ENCODE data around the gene DPH5. TPM values are rescaled to one million over a fixed set of nuclear protein-coding genes. Genes with fewer than 3 reads are reported as not detected.
"Not testable (repeated sequence)": the region's sequence is repeated elsewhere in the genome, so short reads cannot be mapped to it uniquely, and the experiment has no call there.

DPH5 gene
- total RNA-seq, 1 donor from 2014 or later: 37.5 TPM

- H3K4me3 Mint-ChIP-seq: no peak overlapping the region
- peak overlapping the region; percentile 40 for H3K27ac Mint-ChIP-seq
- no peaks in the 10 kb centered on the region for H3K27me3 Mint-ChIP-seq
- peaks cover 10% of the 10 kb centered on the region for H3K9me3 Mint-ChIP-seq
- peaks cover 41% of the 10 kb centered on the region for H3K36me3 Mint-ChIP-seq (ENCODE audit: low read depth)
- intact Hi-C loops (cut with micrococcal nuclease): no loop called here
- H3K4me1 Mint-ChIP-seq: peaks cover 3% of the 10 kb centered on the region
- DNase-seq: no peak
Measured at GRCh38 chr1:101044749-101045148, 19.2 kb upstream of the DPH5 start.

GRCh38 chr1:101044259-101044658, 18.7 kb upstream of the DPH5 start:
- intact Hi-C loops (cut with micrococcal nuclease): no loop called here
- no peak overlapping the region for H3K27ac Mint-ChIP-seq
- H3K4me3 Mint-ChIP-seq: no peak overlapping the region
- peaks cover 43% of the 10 kb centered on the region for H3K36me3 Mint-ChIP-seq (ENCODE audit: low read depth)
- H3K4me1 Mint-ChIP-seq: no peaks in the 10 kb centered on the region
- no peak for DNase-seq
- H3K9me3 Mint-ChIP-seq: peaks cover 15% of the 10 kb centered on the region
- H3K27me3 Mint-ChIP-seq: no peaks in the 10 kb centered on the region

DNA sequence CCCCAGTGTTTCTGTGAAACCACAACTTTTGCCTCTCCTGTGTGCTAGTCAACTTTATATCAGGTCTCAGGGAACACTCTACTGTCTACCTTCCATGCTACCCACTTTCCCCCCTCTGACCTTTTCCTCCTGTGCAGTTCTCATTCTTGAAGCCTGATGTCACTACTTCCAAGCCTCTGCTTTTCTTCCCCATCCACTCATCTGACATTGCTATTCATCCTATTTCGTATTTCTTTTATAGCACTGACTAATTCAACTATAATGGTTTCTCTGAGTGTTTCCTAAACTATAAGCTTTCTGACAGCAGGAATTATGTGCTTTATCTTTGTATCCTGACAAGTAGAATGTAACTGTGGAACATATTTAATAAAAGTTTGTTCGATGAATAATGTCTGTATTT, 18.2 kb upstream of the DPH5 start:
- Mint-ChIP-seq H3K4me1 (no peaks in the 10 kb centered on the region), H3K27ac (no peak overlapping the region), H3K4me3 (no peak overlapping the region), H3K9me3 (peaks cover 15% of the 10 kb centered on the region), H3K27me3 (no peaks in the 10 kb centered on the region), H3K36me3 (ENCODE audit: low read depth) (peaks cover 47% of the 10 kb centered on the region)
- intact Hi-C loops (cut with micrococcal nuclease): no loop called here
- DNase-seq: no peak

DNA sequence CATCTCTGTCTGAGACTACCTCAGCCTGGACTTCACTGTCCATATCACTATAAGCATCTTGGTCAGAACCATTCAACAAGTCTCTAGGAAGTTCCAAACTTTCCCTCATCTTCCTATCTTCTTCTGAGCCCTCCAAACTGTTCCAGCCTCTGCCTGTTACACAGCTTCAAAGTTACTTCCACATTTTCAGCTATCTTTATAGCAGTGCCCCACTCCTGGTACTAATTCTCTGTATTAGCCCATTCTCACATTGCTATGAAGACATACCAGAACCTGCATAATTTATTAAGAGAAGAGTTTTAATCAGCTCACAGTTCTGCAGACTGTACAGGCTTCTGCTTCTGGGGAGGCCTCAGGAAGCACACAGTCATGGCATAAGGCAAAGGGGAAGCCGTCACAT, 15.7 kb upstream of the DPH5 start:
- Mint-ChIP-seq H3K27ac (no peak overlapping the region), H3K36me3 (ENCODE audit: low read depth) (peaks cover 60% of the 10 kb centered on the region), H3K27me3 (no peaks in the 10 kb centered on the region), H3K9me3 (peaks cover 15% of the 10 kb centered on the region), H3K4me3 (no peak overlapping the region), H3K4me1 (no peaks in the 10 kb centered on the region)
- intact Hi-C loops (cut with micrococcal nuclease): no loop called here
- no peak for DNase-seq

- no peak overlapping the region for H3K27ac Mint-ChIP-seq
- no peak for DNase-seq
- peaks cover 15% of the 10 kb centered on the region for H3K9me3 Mint-ChIP-seq
- peaks cover 60% of the 10 kb centered on the region for H3K36me3 Mint-ChIP-seq (ENCODE audit: low read depth)
- H3K4me3 Mint-ChIP-seq: no peak overlapping the region
- H3K27me3 Mint-ChIP-seq: no peaks in the 10 kb centered on the region
- intact Hi-C loops (cut with micrococcal nuclease): no loop called here
- peaks cover 3% of the 10 kb centered on the region for H3K4me1 Mint-ChIP-seq
Measured at GRCh38 chr1:101040666-101041065, 15.1 kb upstream of the DPH5 start.

GRCh38 chr1:101039245-101039644, 13.7 kb upstream of the DPH5 start:
- H3K4me3 Mint-ChIP-seq: no peak overlapping the region
- no peaks in the 10 kb centered on the region for H3K27me3 Mint-ChIP-seq

GRCh38 chr1:101037316-101037715, 11.7 kb upstream of the DPH5 start:
- peaks cover 59% of the 10 kb centered on the region for H3K36me3 Mint-ChIP-seq (ENCODE audit: low read depth)
- H3K27me3 Mint-ChIP-seq: no peaks in the 10 kb centered on the region
- H3K4me3 Mint-ChIP-seq: no peak overlapping the region
- H3K9me3 Mint-ChIP-seq: peaks cover 18% of the 10 kb centered on the region
- no peak overlapping the region for H3K27ac Mint-ChIP-seq
- no peak for DNase-seq
- intact Hi-C loops (cut with micrococcal nuclease): no loop called here
- peaks cover 5% of the 10 kb centered on the region for H3K4me1 Mint-ChIP-seq

More at GRCh38 chr1:101039245-101039644, 13.7 kb upstream of the DPH5 start:
- DNase-seq: no peak
- Mint-ChIP-seq H3K36me3 (ENCODE audit: low read depth) (peaks cover 51% of the 10 kb centered on the region), H3K9me3 (peaks cover 15% of the 10 kb centered on the region), H3K4me1 (peaks cover 3% of the 10 kb centered on the region), H3K27ac (no peak overlapping the region)
- intact Hi-C loops (cut with micrococcal nuclease): no loop called here

DNA sequence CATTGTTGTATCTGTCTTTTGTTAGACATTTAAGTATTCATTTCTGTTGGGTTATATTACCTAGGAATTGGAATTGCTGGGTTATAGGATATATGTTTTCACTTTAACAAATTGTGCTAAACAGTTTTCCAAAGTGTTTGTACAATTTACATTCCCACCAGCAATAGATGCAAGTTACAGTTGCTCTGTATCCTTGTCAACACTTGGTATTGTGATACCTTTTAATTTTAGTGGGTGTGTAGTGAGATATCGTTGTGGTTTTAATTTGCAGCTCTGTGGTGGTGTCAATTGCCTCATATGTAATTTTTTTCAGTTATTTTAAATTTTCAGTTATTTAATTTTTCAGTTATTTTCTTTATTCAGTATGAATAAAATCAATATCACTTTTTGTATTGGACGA, 7.4 kb upstream of the DPH5 start:
- Mint-ChIP-seq H3K9me3 (peaks cover 6% of the 10 kb centered on the region), H3K4me1 (peaks cover 18% of the 10 kb centered on the region), H3K27me3 (no peaks in the 10 kb centered on the region), H3K36me3 (ENCODE audit: low read depth) (peaks cover 43% of the 10 kb centered on the region), H3K27ac (no peak overlapping the region), H3K4me3 (no peak overlapping the region)
- no peak for DNase-seq
- intact Hi-C loops (cut with micrococcal nuclease): no loop called here

DNA sequence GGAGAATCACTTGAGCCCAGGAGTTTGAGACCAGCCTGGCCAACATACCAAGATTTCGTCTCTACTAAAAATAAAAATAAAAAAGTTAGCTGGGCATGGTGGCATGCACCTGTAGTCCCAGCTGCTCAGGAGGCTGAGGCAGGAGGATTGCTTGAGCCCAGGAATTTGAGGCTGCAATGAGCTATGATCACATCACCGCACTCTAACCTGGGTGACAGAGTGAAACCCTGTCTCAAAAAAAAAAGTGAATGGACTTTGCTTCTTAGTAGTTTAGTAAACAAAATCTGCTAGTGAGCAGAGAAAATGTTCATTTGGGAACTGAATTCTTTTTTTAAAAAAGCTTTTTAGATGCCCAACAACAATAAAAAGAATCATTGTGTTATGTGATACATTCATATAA, 6.5 kb upstream of the DPH5 start:
- H3K27me3 Mint-ChIP-seq; H3K4me3 Mint-ChIP-seq; H3K27ac Mint-ChIP-seq; intact Hi-C loops (cut with micrococcal nuclease); DNase-seq: not testable (repeated sequence)
- H3K4me1 Mint-ChIP-seq: peaks cover 27% of the 10 kb centered on the region
- H3K36me3 Mint-ChIP-seq (ENCODE audit: low read depth): peaks cover 46% of the 10 kb centered on the region
- H3K9me3 Mint-ChIP-seq: peaks cover 14% of the 10 kb centered on the region

DNA sequence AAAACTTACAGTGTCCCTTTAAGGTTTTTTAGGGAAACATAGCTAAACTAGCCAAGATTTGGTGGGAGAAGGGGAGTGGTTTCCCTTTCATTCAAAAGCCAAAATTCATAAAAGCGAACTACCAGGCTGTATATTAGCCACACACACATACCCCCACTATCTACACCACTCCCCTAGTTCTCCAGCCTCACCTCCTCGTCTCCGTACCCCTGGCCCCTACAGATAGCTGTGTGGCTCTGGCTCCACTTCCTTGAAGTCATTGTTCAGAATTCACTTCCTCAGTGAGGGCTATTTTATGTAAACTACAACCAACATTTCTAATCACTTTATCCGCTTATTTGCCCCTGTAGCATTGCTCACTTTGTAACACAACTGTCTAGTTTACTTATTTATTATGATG, 5.3 kb upstream of the DPH5 start:
- peaks cover 14% of the 10 kb centered on the region for H3K9me3 Mint-ChIP-seq
- intact Hi-C loops (cut with micrococcal nuclease): no loop called here
- H3K36me3 Mint-ChIP-seq (ENCODE audit: low read depth): peaks cover 44% of the 10 kb centered on the region
- H3K27me3 Mint-ChIP-seq: no peaks in the 10 kb centered on the region
- peaks cover 30% of the 10 kb centered on the region for H3K4me1 Mint-ChIP-seq
- H3K4me3 Mint-ChIP-seq: no peak overlapping the region
- no peak overlapping the region for H3K27ac Mint-ChIP-seq
- DNase-seq: no peak

- no peak overlapping the region for H3K4me3 Mint-ChIP-seq
- peaks cover 39% of the 10 kb centered on the region for H3K4me1 Mint-ChIP-seq
- H3K27me3 Mint-ChIP-seq: no peaks in the 10 kb centered on the region
- H3K9me3 Mint-ChIP-seq: peaks cover 14% of the 10 kb centered on the region
- no peak for DNase-seq
- peaks cover 46% of the 10 kb centered on the region for H3K36me3 Mint-ChIP-seq (ENCODE audit: low read depth)
- intact Hi-C loops (cut with micrococcal nuclease): loop anchor here (5.0 to 10.0 kb wide), 5 partner anchors 53 to 574 kb away; no protein-coding TSS in a partner anchor
- no peak overlapping the region for H3K27ac Mint-ChIP-seq
Measured at GRCh38 chr1:101029184-101029583, 3.6 kb upstream of the DPH5 start.

DNA sequence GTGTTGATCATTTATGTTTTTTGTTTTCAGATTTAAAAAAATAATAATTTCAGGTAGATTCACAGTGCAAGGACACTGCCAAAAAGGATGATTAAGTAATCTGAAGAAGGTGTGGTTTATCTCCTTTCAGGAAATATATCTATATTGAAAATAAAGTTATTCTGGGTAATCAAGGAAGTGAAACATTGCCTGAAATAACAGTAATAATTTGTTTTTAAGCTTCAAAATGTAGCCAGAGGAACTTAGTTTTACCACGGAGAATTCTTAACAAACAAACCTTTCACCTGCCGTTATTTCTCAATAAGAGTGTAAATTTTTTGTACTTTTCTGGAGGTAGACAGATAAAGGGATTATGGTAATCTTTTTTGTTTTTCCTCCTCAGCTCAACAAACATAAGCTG, 2.9 kb upstream of the DPH5 start:
- Mint-ChIP-seq H3K36me3 (ENCODE audit: low read depth) (peaks cover 48% of the 10 kb centered on the region), H3K9me3 (peaks cover 14% of the 10 kb centered on the region), H3K4me3 (no peak overlapping the region), H3K27me3 (no peaks in the 10 kb centered on the region), H3K27ac (no peak overlapping the region), H3K4me1 (peaks cover 43% of the 10 kb centered on the region)
- no peak for DNase-seq
- intact Hi-C loops (cut with micrococcal nuclease): loop anchor here (5.0 to 10.0 kb wide), 5 partner anchors 54 to 574 kb away; no protein-coding TSS in a partner anchor

- DNase-seq: no peak
- Mint-ChIP-seq H3K4me3 (peak overlapping the region; percentile 100), H3K4me1 (peaks cover 43% of the 10 kb centered on the region), H3K9me3 (peaks cover 11% of the 10 kb centered on the region), H3K27me3 (no peaks in the 10 kb centered on the region), H3K27ac (peak overlapping the region; percentile 39), H3K36me3 (ENCODE audit: low read depth) (peaks cover 52% of the 10 kb centered on the region)
- intact Hi-C loops (cut with micrococcal nuclease): loop anchor here (5.0 to 10.0 kb wide), 5 partner anchors 55 to 572 kb away; no protein-coding TSS in a partner anchor
Measured at GRCh38 chr1:101027194-101027772, 1.7 kb upstream of the DPH5 start.

- H3K27me3 Mint-ChIP-seq: no peaks in the 10 kb centered on the region
- no peak for DNase-seq
- intact Hi-C loops (cut with micrococcal nuclease): loop anchor here (5.0 to 10.0 kb wide), 5 partner anchors 56 to 572 kb away; no protein-coding TSS in a partner anchor
- peak overlapping the region; percentile 98 for H3K27ac Mint-ChIP-seq
- H3K4me1 Mint-ChIP-seq: peaks cover 46% of the 10 kb centered on the region
- H3K9me3 Mint-ChIP-seq: peaks cover 11% of the 10 kb centered on the region
- H3K4me3 Mint-ChIP-seq: peak overlapping the region; percentile 100
- H3K36me3 Mint-ChIP-seq (ENCODE audit: low read depth): peaks cover 52% of the 10 kb centered on the region
Measured at GRCh38 chr1:101026430-101026788, 825 bp upstream of the DPH5 start.

GRCh38 chr1:101025283-101025656, 314 bp downstream of the DPH5 start:
- no peak for DNase-seq
- H3K27me3 Mint-ChIP-seq: no peaks in the 10 kb centered on the region
- intact Hi-C loops (cut with micrococcal nuclease): loop anchor here (1.0 to 10.0 kb wide), 9 partner anchors 57 to 570 kb away; partner anchors contain the start of gene S1PR1
- H3K4me1 Mint-ChIP-seq: peaks cover 43% of the 10 kb centered on the region
- H3K27ac Mint-ChIP-seq: peak overlapping the region; percentile 98
- peak overlapping the region; percentile 100 for H3K4me3 Mint-ChIP-seq
- peaks cover 8% of the 10 kb centered on the region for H3K9me3 Mint-ChIP-seq
- peaks cover 55% of the 10 kb centered on the region for H3K36me3 Mint-ChIP-seq (ENCODE audit: low read depth)
